ENCODE data around the gene IQGAP2.

GRCh38 chr5:76499507-76500161, 96.5 kb downstream of the IQGAP2 start:
- TF ChIP-seq SRF (IDR thresholded peaks at IDR 0.05; ENCODE audit: low read depth, low read length) (no peak), SP1 (IDR thresholded peaks at IDR 0.05; ENCODE audit: low read depth, low read length) (no peak; the same call in 1 of the 2 replicates), EZH2 (IDR thresholded peaks at IDR 0.05; ENCODE audit: low read depth, low read length, severe bottlenecking) (no peak), TAF1 (IDR thresholded peaks at IDR 0.05; ENCODE audit: low read depth, low read length) (no peak), CTCF (IDR thresholded peaks at IDR 0.05; ENCODE audit: control extremely low read depth in 1 of 3, insufficient read depth in 1 of 3, low read depth in 1 of 3, low read length in 3 of 3) (no peak), POLR2A (IDR thresholded peaks at IDR 0.05; ENCODE audit: control extremely low read depth in 1 of 2, low read depth in 2 of 2, low read length in 2 of 2) (no peak), KDM1A (IDR thresholded peaks at IDR 0.05; ENCODE audit: borderline replicate concordance, low read length) (peak; percentile 92; the same call in 1 of the 2 replicates)

All from H1 (cell line).